Natural killer cell (primary cell): ENCODE data around the gene LMNTD1. TPM values are rescaled to one million over a fixed set of nuclear protein-coding genes. Genes with fewer than 3 reads are reported as not detected.

Source experiments
- ATAC-seq, 3 donors: fragments of 150-1000 bp in 2 of 3; fragments of 200-7000 bp in 1 of 3; cut with Tn5 transposase; 1 replicate in 1 of 3; 2 replicates in 2 of 3; pipeline ENCODE4 v1.10.0; 2021; ENCODE audit warnings: mild to moderate bottlenecking in 2 of 3, moderate library complexity in 2 of 3
- DNase-seq, 2 donors: peaks; one replicate each; pipeline versions ENCODE4 v3.0.0 to v3.0.0-alpha.2; 2013 to 2021; ENCODE audit warnings: mixed read lengths in 1 of 2
- H3K27ac ChIP-seq: one replicate; pipeline ENCODE4 v1.5.1; 2013; ENCODE audit warnings: mild to moderate bottlenecking, low read length
- H3K27me3 ChIP-seq: one replicate; pipeline ENCODE4 v1.6.1; 2013; ENCODE audit warnings: low read length; ENCODE audit not compliant: control insufficient read depth, insufficient read depth
- H3K36me3 ChIP-seq: one replicate; pipeline ENCODE4 v1.6.1; 2013; ENCODE audit warnings: low read length; ENCODE audit not compliant: control insufficient read depth, insufficient read depth
- H3K4me1 ChIP-seq: one replicate; pipeline ENCODE4 v1.6.1; 2013; ENCODE audit warnings: low read length; ENCODE audit not compliant: control insufficient read depth, insufficient read depth
- H3K4me3 ChIP-seq: one replicate; pipeline ENCODE4 v1.5.1; 2013; ENCODE audit warnings: low read length
- H3K9me3 ChIP-seq: one replicate; pipeline ENCODE4 v1.6.1; 2013; ENCODE audit warnings: low read length; ENCODE audit not compliant: control insufficient read depth, insufficient read depth
- H3K27ac Mint-ChIP-seq, 2 donors: one replicate each; pipeline ENCODE4 v1.8.0; 2022; ENCODE audit warnings: mild to moderate bottlenecking in 2 of 2, mixed read lengths in 2 of 2, moderate library complexity in 1 of 2
- H3K27me3 Mint-ChIP-seq, 2 donors: one replicate each; pipeline ENCODE4 v1.8.0; 2022; ENCODE audit warnings: low read depth in 2 of 2, mixed read lengths in 2 of 2
- H3K36me3 Mint-ChIP-seq: one replicate; pipeline ENCODE4 v1.8.0; 2022; ENCODE audit warnings: mixed read lengths
- H3K4me1 Mint-ChIP-seq, 2 donors: one replicate each; pipeline ENCODE4 v1.8.0; 2022; ENCODE audit warnings: mixed read lengths in 2 of 2
- H3K4me3 Mint-ChIP-seq: one replicate; pipeline ENCODE4 v1.8.0; 2022; ENCODE audit warnings: mild to moderate bottlenecking, moderate library complexity, mixed read lengths
- H3K9me3 Mint-ChIP-seq, 2 donors: one replicate each; pipeline ENCODE4 v1.8.0; 2022; ENCODE audit warnings: mixed read lengths in 2 of 2
- WGBS: methylation state at CpG from one replicate; pipeline ENCODE4 v1.1.7; 2013; ENCODE audit warnings: missing lambda C conversion rate; ENCODE audit not compliant: insufficient coverage; 5-methylcytosine and 5-hydroxymethylcytosine counted together
- intact Hi-C: fragments of 100-400 bp; cut with micrococcal nuclease; formaldehyde crosslinking; loops from one replicate; pipeline ENCODE4 v1.14.2; 2022
- total RNA-seq, 4 donors: library from RNA; stranded (reverse); fragments of 120-200 nt in 1 of 4; gene quantifications; one replicate each; pipeline versions ENCODE4 v1.2.3 to v1.2.4, GENCODE V29; 2013 to 2022
- TF ChIP-seq, protein P1 (sequence below): fragments of 200-600 bp; IDR thresholded peaks from one replicate; pipeline ENCODE4 v1.8.0; 2022; ENCODE audit warnings: antibody characterized with exemption

The LMNTD1 gene
- total RNA-seq, 3 donors from 2014 or later (not counting 1 experiment from before 2014, with no cell fraction given): not detected

DNA sequence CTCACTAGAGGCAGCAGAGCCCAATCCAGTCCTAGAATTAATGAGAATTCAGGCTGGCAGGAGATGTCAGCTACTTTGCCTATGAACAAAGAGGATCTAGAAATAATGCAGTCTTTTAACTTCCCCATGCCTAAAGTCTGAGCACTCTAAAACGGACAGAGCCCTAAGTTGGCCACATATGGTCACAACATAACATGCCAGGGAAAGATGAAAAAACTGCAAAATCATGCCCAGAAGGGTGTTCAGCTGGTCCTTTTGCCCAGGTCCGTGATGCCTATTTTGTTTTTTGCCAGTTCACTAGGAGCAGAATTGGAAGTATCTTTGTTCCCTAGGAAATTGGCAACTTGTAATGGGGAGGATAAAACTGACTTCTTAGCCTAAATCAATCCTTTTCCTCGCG lies 20.3 kb upstream of the LMNTD1 start:
- ATAC-seq: no peak
- WGBS: 90% methylated on average over 4 of the region's 4 CpGs
- H3K9me3 Mint-ChIP-seq: no peaks in the 10 kb centered on the region

DNA sequence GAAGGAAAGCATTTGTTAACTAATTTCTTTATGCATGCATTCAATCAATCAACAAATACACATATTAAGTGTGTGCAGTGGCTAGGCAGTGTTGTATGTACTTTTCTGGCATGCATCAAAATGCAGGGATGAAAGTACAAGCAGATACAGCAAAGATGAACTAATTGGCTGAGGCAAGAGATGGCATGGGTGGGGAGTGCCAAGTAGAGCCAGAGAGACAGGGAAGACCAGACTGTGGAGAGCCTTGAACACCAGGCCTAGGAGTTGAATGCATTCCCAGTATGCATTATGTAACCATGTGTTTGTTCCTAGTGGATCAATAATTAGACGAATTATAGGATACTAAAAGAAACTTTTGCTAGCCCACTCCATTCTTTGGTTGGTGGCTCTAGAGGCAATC lies 17.3 kb upstream of the LMNTD1 start:
- no peak overlapping the region for H3K4me3 Mint-ChIP-seq
- no peaks in the 10 kb centered on the region for H3K36me3 ChIP-seq
- DNase-seq: no peak
- H3K4me3 ChIP-seq: no peak overlapping the region
- H3K9me3 Mint-ChIP-seq: no peaks in the 10 kb centered on the region
- no peaks in the 10 kb centered on the region for H3K4me1 ChIP-seq
- ATAC-seq: no peak
- no peak overlapping the region for H3K27ac ChIP-seq
- no peaks in the 10 kb centered on the region for H3K27me3 Mint-ChIP-seq
- no peaks in the 10 kb centered on the region for H3K27me3 ChIP-seq
- TF ChIP-seq, protein P1, sequence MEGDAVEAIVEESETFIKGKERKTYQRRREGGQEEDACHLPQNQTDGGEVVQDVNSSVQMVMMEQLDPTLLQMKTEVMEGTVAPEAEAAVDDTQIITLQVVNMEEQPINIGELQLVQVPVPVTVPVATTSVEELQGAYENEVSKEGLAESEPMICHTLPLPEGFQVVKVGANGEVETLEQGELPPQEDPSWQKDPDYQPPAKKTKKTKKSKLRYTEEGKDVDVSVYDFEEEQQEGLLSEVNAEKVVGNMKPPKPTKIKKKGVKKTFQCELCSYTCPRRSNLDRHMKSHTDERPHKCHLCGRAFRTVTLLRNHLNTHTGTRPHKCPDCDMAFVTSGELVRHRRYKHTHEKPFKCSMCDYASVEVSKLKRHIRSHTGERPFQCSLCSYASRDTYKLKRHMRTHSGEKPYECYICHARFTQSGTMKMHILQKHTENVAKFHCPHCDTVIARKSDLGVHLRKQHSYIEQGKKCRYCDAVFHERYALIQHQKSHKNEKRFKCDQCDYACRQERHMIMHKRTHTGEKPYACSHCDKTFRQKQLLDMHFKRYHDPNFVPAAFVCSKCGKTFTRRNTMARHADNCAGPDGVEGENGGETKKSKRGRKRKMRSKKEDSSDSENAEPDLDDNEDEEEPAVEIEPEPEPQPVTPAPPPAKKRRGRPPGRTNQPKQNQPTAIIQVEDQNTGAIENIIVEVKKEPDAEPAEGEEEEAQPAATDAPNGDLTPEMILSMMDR: no peak
- intact Hi-C loops: no loop called here
- H3K4me1 Mint-ChIP-seq: no peaks in the 10 kb centered on the region
- 80% methylated on average over 1 of the region's 1 CpG for WGBS
- H3K36me3 Mint-ChIP-seq: no peaks in the 10 kb centered on the region
- no peak overlapping the region for H3K27ac Mint-ChIP-seq
- no peaks in the 10 kb centered on the region for H3K9me3 ChIP-seq

More for the DNA sequence above, 20.3 kb upstream of the LMNTD1 start:
- H3K36me3 Mint-ChIP-seq: no peaks in the 10 kb centered on the region
- Histone ChIP-seq H3K27ac (no peak overlapping the region), H3K4me1 (no peaks in the 10 kb centered on the region), H3K4me3 (no peak overlapping the region), H3K9me3 (no peaks in the 10 kb centered on the region), H3K36me3 (no peaks in the 10 kb centered on the region), H3K27me3 (no peaks in the 10 kb centered on the region)
- DNase-seq: no peak
- no peak overlapping the region for H3K4me3 Mint-ChIP-seq
- TF ChIP-seq, protein P1: no peak
- H3K27ac Mint-ChIP-seq: no peak overlapping the region
- no peaks in the 10 kb centered on the region for H3K27me3 Mint-ChIP-seq
- no peaks in the 10 kb centered on the region for H3K4me1 Mint-ChIP-seq
- intact Hi-C loops: no loop called here

DNA sequence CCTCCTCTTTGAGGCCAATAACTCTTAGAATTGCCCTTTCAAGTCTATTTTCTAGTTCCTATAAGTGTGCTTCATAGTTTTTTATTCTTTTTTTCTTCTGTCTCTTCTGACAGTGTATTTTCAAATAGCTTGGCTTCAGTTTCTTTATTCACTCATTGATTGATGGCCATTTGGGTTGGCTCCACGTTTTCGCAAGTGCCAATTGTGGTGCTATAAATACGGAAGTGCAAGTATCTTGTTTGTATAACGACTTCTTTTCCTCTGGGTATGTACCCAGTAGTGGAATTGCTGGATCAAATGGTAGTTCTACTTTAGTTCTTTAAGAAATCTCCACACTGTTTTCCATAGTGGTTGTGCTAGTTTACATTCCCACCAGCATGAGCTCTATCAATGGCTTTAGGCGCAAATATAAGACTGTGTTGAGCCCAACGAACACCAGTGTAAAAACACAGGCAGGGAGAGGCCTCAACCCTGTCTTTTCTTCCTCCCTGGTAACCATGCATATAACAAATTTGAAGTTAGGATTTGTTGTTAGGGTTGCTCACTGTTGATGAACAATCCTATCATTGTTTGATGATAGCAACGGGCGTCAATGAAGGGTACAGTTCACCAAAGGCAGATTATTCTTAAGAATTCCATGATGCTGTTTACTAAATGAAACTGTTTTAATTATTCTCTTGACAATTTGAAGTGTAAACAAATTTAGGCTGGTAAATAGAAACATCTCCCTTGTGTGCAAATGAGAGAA lies 13.3 kb upstream of the LMNTD1 start:
- Mint-ChIP-seq H3K4me3 (no peak overlapping the region), H3K4me1 (no peaks in the 10 kb centered on the region), H3K27ac (no peak overlapping the region), H3K27me3 (no peaks in the 10 kb centered on the region), H3K36me3 (no peaks in the 10 kb centered on the region), H3K9me3 (no peaks in the 10 kb centered on the region)
- no peak for ATAC-seq
- Histone ChIP-seq H3K9me3 (no peaks in the 10 kb centered on the region), H3K36me3 (no peaks in the 10 kb centered on the region), H3K27ac (no peak overlapping the region), H3K4me3 (no peak overlapping the region), H3K4me1 (no peaks in the 10 kb centered on the region), H3K27me3 (no peaks in the 10 kb centered on the region)
- intact Hi-C loops: no loop called here
- no peak for DNase-seq
- WGBS: 92% methylated on average over 7 of the region's 8 CpGs
- TF ChIP-seq, protein P1: no peak

DNA sequence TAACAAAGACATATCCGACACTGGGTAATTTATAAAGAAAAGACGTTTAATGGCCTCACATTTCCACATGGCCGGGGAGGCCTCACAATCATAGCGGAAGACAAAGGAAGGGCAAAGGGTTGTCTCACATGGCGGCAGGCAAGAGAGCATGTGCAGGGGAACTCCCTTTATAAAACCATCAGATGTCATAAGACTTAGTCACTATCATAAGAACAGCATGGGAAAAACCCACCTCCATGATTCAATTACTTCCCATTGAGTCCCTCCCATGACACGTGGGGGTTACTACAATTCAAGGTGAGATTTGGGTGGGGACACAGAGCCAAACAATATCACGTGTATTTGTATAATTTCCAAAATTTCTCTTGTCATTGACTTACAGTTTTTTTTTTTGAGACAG lies 5.5 kb upstream of the LMNTD1 start:
- Mint-ChIP-seq H3K27ac (peak overlapping the region in 1 of 2 donors; percentile 41), H3K9me3 (no peaks in the 10 kb centered on the region), H3K27me3 (no peaks in the 10 kb centered on the region), H3K4me3 (no peak overlapping the region), H3K36me3 (no peaks in the 10 kb centered on the region), H3K4me1 (peaks cover 8 to 10% of the 10 kb centered on the region in 2 donors)
- DNase-seq (no peak), ATAC-seq (peak in 1 of 3 donors; percentile 18)
- Histone ChIP-seq H3K27me3 (no peaks in the 10 kb centered on the region), H3K4me1 (no peaks in the 10 kb centered on the region), H3K27ac (no peak overlapping the region), H3K36me3 (no peaks in the 10 kb centered on the region), H3K9me3 (no peaks in the 10 kb centered on the region), H3K4me3 (no peak overlapping the region)
- intact Hi-C loops: no loop called here
- TF ChIP-seq, protein P1: no peak
- WGBS: 91% methylated on average over 6 of the region's 7 CpGs
